OCI-LY7 (cell line): ENCODE results near the gene CINP. TPM values are rescaled to one million over a fixed set of nuclear protein-coding genes. Genes with fewer than 3 reads are reported as not detected.
A peak's percentile ranks its signal among the peaks of the same experiment; 100 is the strongest.

ENCODE experiments used
- BruUV-seq: library from RNA; stranded (reverse); fragments of 400-500 nt; replicated peaks from 2 replicates; lab custom pipeline; 2021; lab: Mats Ljungman, UMichigan
- CTCF ChIA-PET: fragments of 300-600 bp; sonication (Branson Sonifier 250); formaldehyde crosslinking; loops from one replicate; lab custom pipeline; 2022; ENCODE audit warnings: antibody characterized with exemption; ENCODE audit not compliant: unreplicated experiment; lab: Charles Lee
- POLR2A ChIA-PET: fragments of 300-600 bp; sonication (Branson Sonifier 250); formaldehyde crosslinking; loops from one replicate; lab custom pipeline; 2022; ENCODE audit warnings: antibody characterized with exemption; lab: Charles Lee
- DNase-seq: peaks from one replicate; pipeline ENCODE4 v3.0.0-alpha.2; 2015; ENCODE audit warnings: low spot score
- H2AFZ ChIP-seq: fragments of 200-600 bp; sonication (generic), shearing (Covaris generic); 2 replicates; pipeline ENCODE4 v1.6.1; 2014; ENCODE audit warnings: mild to moderate bottlenecking, antibody characterized with exemption, low read length, moderate library complexity
- H3K27ac ChIP-seq: fragments of 200-600 bp; sonication (generic); 2 replicates; pipeline ENCODE4 v1.5.1; 2014; ENCODE audit warnings: mixed run types, low read depth, mild to moderate bottlenecking, moderate library complexity, low read length, inconsistent platforms; ENCODE audit not compliant: poor library complexity, severe bottlenecking
- H3K36me3 ChIP-seq: fragments of 200-600 bp; sonication (generic); 2 replicates; pipeline ENCODE4 v1.6.1; 2014; ENCODE audit warnings: mild to moderate bottlenecking, antibody characterized with exemption, low read length, moderate library complexity, mixed read lengths; ENCODE audit not compliant: insufficient read depth
- H3K4me1 ChIP-seq: fragments of 200-600 bp; sonication (generic); 2 replicates; pipeline ENCODE4 v1.5.1; 2014; ENCODE audit warnings: mild to moderate bottlenecking, low read length; ENCODE audit not compliant: insufficient read depth, poor library complexity, severe bottlenecking
- H3K4me2 ChIP-seq: fragments of 200-600 bp; sonication (generic); 2 replicates; pipeline ENCODE4 v1.6.1; 2014; ENCODE audit warnings: mild to moderate bottlenecking, low read length
- H3K4me3 ChIP-seq: fragments of 200-600 bp; sonication (generic); 2 replicates; pipeline ENCODE4 v1.5.1; 2014; ENCODE audit warnings: mild to moderate bottlenecking, low read depth, low read length; ENCODE audit not compliant: poor library complexity, severe bottlenecking
- H3K79me2 ChIP-seq: fragments of 200-600 bp; sonication (generic); 2 replicates; pipeline ENCODE4 v1.6.1; 2016; ENCODE audit warnings: low read depth, mild to moderate bottlenecking, low read length, moderate library complexity, mixed read lengths; ENCODE audit not compliant: insufficient read depth
- H3K9me2 ChIP-seq: fragments of 200-600 bp; sonication (generic); 2 replicates; pipeline ENCODE4 v1.6.1; 2016; ENCODE audit warnings: mild to moderate bottlenecking, low read length, mixed read lengths; ENCODE audit not compliant: insufficient read depth
- H3K9me3 ChIP-seq: fragments of 200-600 bp; sonication (generic); 2 replicates; pipeline ENCODE4 v1.6.1; 2014; ENCODE audit warnings: mild to moderate bottlenecking, mixed run types, low read length, mixed read lengths
- H4K20me1 ChIP-seq: fragments of 200-600 bp; sonication (generic); 2 replicates; pipeline ENCODE4 v1.6.1; 2014; ENCODE audit warnings: mild to moderate bottlenecking, antibody characterized with exemption, low read length, moderate library complexity, mixed read lengths; ENCODE audit not compliant: insufficient read depth
- CTCF ChIP-seq: fragments of 200-600 bp; sonication (generic); conservative IDR thresholded peaks from 2 replicates; pipeline ENCODE4 v1.5.1; 2014; ENCODE audit warnings: mild to moderate bottlenecking, antibody characterized with exemption, low read length, moderate library complexity, mixed read lengths
- EZH2phosphoT487 ChIP-seq: fragments of 200-600 bp; sonication (generic); IDR thresholded peaks from 2 replicates; pipeline ENCODE4 v1.6.1; 2018; ENCODE audit warnings: low read depth, borderline replicate concordance, mild to moderate bottlenecking, mixed run types, antibody characterized with exemption, low read length, moderate library complexity, mixed read lengths
- intact Hi-C: fragments of 100-400 bp; cut with micrococcal nuclease; formaldehyde crosslinking; loops from one replicate; pipeline ENCODE4 v1.10.0; 2022; ENCODE audit not compliant: unreplicated experiment
- total RNA-seq, 2 experiments: library from RNA; depleted of rRNA in 1 of 2; stranded (reverse); fragments of >200 nt in 1 of 2; shearing (Covaris generic) in 1 of 2; gene quantifications; 2 replicates each; pipeline ENCODE4 v1.2.3, GENCODE V29; 2014 to 2022

Gene CINP
- total RNA-seq, 2 experiments from 2014 or later: 28.2 to 29.8 TPM

GRCh38 chr14:102320033-102320660 is 42.5 kb downstream of the CINP start:
- Histone ChIP-seq H4K20me1 (no peaks in the 10 kb centered on the region), H3K9me3 (no peaks in the 10 kb centered on the region), H3K4me2 (peak overlapping the region; percentile 95), H3K27ac (peak overlapping the region; percentile 70), H3K9me2 (no peaks in the 10 kb centered on the region), H3K4me1 (peaks cover 45% of the 10 kb centered on the region), H2AFZ (peak overlapping the region; percentile 8; the same call in 1 of the 2 replicates), H3K4me3 (peak overlapping the region; percentile 78), H3K79me2 (peaks cover 10% of the 10 kb centered on the region; the same call in 1 of the 2 replicates), H3K36me3 (peaks cover 16% of the 10 kb centered on the region; the same call in 1 of the 2 replicates)
- intact Hi-C loops: no loop called here
- CTCF ChIA-PET: no interaction called here
- no TSS peak for BruUV-seq
- TF ChIP-seq EZH2phosphoT487 (no peak), CTCF (no peak)
- peak; percentile 57 for DNase-seq
- POLR2A ChIA-PET: interaction anchor here (0.6 to 1.4 kb wide), 3 partner anchors 15 to 256 kb away, joined by 3 to 4 read pairs (median 3); partner anchors contain the start of gene MOK

- DNase-seq: peak; percentile 95
- Histone ChIP-seq H3K36me3 (peaks cover 16% of the 10 kb centered on the region; the same call in 1 of the 2 replicates), H3K9me3 (no peaks in the 10 kb centered on the region), H3K4me1 (peaks cover 48% of the 10 kb centered on the region), H3K4me3 (peak within 1 kb of the TSS; percentile 78), H3K9me2 (no peaks in the 10 kb centered on the region), H3K79me2 (peaks cover 10% of the 10 kb centered on the region; the same call in 1 of the 2 replicates), H4K20me1 (no peaks in the 10 kb centered on the region), H2AFZ (peak within 1 kb of the TSS; percentile 72; the same call in 1 of the 2 replicates), H3K27ac (peak within 1 kb of the TSS; percentile 70), H3K4me2 (peak within 1 kb of the TSS; percentile 95)
- no TSS peak for BruUV-seq
- TF ChIP-seq CTCF: no peak
- no peak for TF ChIP-seq EZH2phosphoT487
- intact Hi-C loops: loop anchor here (2.0 to 5.0 kb wide), 5 partner anchors 43 to 559 kb away; partner anchors contain the start of genes CINP, DYNC1H1, PPP2R5C and RCOR1
- ChIA-PET POLR2A (interaction anchor here (1.0 to 1.8 kb wide), 5 partner anchors 14 to 232 kb away, joined by 3 to 9 read pairs (median 4); partner anchors contain the start of gene MOK), CTCF (interaction anchor here (1.0 kb wide), 1 partner anchor 11 kb away, joined by 3 read pairs; no protein-coding TSS in a partner anchor)
Observed at GRCh38 chr14:102319351-102320032, 43.2 kb downstream of the CINP start, which contains the start of gene ZNF839. TSS of gene ZNF839 (plus strand) at chr14:102319746. CDS start at chr14:102319766, 20 bp downstream.
